ENCODE results near the gene AGBL2.
"Not testable (repeated sequence)": the region's sequence is repeated elsewhere in the genome, so short reads cannot be mapped to it uniquely, and the experiment has no call there.

Gene AGBL2

GRCh38 chr11:47688991-47689390 lies 26.2 kb downstream of the AGBL2 start:
- no peak for DNase-seq

- DNase-seq = no peak
These were observed 27.1 kb downstream of the AGBL2 start for GRCh38 chr11:47688111-47688510.

GRCh38 chr11:47686704-47687103 lies 28.5 kb downstream of the AGBL2 start:
- DNase-seq = not testable (repeated sequence)

DNA sequence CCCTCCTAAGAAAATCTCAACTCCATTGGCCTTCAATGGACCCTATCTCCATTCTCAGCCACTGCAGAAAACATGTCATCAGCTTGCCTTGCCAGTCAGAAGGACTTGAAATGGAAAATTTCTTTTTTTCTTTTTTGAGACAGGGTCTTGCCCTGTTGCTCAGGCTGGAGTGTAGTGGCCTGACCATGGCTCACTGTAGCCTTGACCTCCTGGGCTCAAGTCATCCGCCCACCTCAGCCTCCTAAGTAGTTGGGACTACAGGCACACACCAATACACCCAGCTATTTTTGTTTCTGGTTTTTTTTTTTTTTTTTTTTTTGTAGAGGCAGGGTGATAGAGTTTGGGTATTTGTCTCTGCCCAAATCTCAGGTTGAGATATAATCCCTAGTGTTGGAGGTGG lies 29.0 kb downstream of the AGBL2 start:
- DNase-seq = no peak

- DNase-seq = no peak
These were observed 39.3 kb downstream of the AGBL2 start for GRCh38 chr11:47675851-47676250.

GRCh38 chr11:47672283-47672730 lies 42.9 kb downstream of the AGBL2 start:
- DNase-seq = no peak

GRCh38 chr11:47669856-47670255 lies 45.3 kb downstream of the AGBL2 start:
- no peak for DNase-seq

DNA sequence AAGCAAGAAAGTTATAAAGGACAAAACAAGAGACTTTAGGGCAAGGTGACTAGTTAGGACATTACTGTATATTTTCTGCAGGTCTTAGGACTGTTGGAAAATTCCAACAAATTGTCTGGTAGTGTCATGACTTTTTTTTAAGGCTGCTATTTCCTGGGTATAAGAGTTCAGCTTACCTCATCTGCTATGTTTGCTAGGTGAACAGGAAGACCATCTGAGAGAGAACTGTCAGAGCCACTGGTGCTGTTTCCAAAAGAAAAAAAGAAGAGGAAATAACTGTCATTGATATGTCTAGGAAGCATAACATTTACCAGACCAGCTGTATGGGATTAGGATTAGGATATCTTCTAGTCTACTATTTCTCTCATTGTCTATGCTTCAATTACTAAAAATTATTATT lies 46.5 kb downstream of the AGBL2 start:
- no peak for DNase-seq

DNA sequence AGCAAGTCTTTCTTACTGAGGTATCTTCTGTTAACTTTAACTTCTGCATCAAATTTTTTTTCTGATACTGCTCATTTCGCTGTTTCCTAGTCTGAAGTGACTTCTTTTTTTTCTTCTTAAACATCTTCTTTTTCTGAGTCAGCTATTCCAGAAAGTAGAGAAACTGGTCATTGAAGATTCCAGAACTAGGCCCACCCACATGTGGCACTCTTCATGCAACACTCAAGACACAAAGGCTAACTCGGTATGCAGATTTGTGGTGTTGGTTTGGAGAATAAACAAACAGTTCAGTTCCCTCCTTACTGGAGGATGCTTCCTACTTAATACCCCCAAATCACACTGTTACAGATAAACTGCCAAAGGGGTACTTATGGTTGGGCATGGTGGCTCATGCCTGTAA lies 47.6 kb downstream of the AGBL2 start:
- DNase-seq = no peak

DNA sequence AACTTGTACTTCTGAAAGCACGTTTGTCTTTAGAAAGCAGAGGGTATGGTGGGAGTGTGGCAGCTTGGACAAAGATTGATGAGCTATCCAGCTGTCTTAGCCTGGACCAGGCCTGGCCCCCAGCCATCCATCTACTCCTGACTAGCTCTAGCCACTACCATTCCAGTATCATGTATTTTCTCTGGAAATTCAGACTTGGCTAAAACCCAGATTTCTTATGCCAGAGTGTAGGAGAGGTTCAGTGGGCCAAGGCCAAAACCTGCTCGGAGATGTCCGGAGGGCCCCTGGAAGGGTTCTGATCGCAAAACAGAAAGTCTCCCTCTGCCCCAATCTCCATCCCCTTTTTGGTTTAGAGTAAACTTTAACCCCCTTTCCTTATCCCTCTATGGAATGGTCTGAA lies 48.0 kb downstream of the AGBL2 start:
- DNase-seq = no peak

DNA sequence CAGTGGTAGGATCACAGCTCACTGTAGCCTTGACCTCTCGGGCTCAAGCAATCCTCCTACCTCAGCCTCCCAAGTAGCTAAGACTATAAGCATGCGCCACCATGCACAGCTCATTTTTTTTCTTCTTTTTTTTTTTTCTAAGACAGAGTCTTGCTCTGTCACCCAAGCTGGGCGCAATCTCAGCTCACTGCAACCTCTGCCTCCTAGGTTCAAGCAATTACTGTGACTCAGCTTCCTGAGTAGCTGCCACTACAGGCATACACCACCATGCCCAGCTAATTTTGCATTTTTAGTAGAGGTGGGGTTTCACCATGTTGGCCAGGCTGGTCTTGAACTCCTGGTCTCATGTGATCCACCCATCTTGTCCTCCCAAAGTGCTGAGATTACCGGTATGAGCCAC lies 50.2 kb downstream of the AGBL2 start:
- not testable (repeated sequence) for DNase-seq

DNA sequence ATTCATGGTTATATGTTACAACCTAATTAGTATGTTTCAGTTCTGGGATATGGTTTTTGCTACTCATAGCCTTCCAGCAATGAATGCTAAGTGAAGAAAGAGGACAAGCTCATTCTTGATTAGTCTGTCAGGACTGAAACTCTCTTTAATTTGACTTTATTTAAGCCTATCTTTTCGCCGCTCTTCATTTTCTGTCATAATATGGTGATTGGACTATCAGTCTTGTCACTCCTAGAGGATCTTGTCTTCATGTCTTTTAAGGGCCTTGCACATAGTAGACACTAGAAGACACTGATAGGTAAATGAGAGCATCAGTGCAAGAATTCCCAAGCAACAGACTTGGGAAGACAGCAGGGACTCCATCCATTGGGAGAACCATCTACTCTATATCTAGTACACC lies 53.9 kb downstream of the AGBL2 start:
- DNase-seq = no peak

DNA sequence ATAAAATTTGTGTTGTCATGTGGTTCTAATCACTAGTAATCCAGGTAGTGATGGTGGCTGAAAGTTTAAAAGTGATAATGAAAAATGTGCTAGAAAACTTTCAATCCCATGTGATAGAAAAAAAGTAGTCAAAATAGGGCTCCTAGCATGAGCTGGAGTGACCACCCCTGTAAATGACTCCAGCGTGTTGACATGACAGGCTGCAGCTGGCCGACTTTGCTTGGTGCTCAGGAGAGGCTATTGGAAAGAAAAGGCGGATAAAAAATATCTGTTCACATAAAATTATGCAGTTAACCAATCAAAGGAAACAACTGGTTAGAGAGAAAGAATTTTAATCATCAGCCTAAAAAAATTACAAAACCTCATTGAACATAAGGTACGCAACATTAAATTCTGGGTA lies 55.9 kb downstream of the AGBL2 start:
- DNase-seq = no peak

DNA sequence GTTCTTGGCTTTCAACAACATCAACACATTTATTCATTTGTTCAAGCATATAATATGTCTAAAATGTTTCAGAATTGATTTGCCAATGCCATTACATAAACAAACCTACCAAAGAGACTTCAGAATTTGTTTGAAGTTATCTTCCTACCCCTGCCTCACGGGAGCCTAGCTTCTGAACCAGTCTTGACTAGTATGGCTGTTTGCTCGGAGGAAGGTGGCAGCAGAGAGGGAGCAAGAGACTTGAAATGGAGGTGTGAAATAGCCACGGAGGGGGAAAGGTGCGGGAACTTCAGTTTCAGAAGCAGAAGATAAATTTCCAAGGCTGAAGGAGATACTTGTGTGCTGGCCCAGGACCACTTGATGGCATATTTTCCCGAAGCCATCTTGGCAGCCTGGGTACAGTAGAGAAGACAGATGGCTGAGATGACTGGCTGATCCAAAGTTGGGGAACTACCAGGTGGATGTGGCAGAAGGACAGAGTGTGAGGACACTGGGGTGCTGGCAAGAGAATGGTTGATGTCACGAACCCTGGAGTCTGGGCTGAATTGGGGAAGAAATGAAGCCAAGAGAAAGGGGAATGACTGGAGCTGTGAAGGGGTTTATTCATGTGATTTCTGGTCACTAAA lies 58.8 kb downstream of the AGBL2 start:
- no peak for DNase-seq

DNA sequence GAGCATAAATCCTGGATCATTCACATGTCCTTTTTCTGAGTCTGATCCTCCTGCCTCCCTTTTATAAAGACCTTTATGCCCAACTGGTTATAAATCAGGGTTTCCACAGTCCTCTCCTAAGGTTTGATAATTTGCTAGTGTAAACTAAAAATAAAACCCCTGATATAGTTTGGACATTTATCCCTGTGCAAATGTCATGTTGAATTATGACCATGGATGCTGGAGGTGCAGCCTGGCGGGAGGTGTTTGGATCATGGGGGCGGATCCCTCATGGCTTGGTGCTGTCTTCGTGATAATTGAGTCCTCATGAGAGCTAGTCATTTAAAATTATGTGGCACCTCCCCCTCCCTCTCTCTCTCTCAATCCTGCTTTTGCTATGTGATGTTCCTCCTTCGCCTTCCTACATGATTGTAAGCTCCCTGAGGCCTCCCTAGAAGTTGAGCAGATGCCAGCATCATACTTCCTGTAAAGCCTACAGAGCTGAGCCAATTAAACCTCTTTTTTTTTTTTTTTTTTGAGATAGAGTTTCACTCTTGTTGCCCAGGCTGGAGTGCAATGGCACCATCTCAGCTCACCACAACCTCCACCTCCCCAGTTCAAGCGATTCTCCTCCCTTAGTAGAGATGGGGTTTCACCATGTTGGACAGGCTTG lies 63.2 kb downstream of the AGBL2 start:
- DNase-seq = no peak

GRCh38 chr11:47649276-47649675 lies 65.9 kb downstream of the AGBL2 start:
- DNase-seq = no peak

DNA sequence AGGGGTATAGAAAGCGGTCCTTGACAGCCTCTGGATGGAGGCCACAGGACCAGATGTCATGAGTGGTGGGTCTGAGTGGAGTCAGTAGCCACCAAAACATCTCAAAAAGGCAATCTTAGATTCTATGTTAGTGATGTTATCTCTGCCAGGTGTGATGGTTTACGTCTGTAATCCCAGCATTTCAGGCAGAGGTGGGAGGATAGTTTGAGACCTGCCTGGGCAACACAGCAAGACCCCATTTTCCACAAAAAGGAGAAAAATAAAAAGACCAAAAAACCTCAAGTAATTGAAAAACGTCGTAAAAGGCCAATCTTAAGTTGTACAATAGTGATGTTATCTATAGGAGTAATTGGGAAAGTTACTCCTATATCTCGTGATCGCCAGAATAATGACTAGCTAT lies 69.2 kb downstream of the AGBL2 start:
- DNase-seq = no peak

GRCh38 chr11:47645500-47645899 lies 69.7 kb downstream of the AGBL2 start:
- no peak for DNase-seq

DNA sequence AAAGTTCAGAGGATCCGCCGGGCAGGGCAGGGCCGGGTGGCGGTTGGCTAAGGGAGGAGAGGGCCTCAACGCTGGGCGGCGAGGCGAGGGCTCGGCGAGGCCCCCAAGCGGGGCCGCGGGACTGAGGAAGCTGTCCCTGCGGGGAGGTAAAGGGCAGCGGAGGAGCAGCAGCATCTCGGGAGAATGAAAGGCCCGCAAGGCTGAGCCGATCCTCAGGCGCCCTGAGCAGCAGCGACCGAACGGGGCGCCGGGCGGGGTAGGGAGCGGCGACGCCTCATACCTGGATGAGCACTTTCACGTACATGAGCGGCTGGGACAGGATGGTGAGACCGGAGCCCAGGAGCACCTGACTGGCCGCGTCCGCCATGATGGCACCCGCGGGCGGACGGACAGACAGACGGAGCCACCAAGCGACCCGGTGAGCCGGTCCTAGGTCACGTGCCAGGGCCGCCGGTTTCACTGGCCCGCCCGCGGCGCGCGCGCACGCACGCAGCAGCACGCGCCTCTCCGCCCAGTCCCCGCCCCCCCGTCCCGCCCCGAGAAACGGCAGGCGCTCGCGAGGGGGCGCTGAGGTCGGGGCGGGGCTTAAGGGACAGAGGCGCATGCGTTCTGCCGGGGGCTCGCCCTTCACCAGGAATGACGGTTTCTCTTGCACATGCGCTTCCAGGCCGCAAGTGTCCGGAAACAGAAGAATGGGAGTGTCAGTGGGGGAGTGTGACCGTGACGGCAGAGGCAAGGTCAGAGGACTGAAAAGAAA lies 72.9 kb downstream of the AGBL2 start, which contains the start of gene MTCH2:
TSS of gene MTCH2 (minus strand) at position 461 of the 757 bp plus-strand sequence. CDS start at position 367, 94 bp downstream.
- DNase-seq = peak; percentile 98

DNA sequence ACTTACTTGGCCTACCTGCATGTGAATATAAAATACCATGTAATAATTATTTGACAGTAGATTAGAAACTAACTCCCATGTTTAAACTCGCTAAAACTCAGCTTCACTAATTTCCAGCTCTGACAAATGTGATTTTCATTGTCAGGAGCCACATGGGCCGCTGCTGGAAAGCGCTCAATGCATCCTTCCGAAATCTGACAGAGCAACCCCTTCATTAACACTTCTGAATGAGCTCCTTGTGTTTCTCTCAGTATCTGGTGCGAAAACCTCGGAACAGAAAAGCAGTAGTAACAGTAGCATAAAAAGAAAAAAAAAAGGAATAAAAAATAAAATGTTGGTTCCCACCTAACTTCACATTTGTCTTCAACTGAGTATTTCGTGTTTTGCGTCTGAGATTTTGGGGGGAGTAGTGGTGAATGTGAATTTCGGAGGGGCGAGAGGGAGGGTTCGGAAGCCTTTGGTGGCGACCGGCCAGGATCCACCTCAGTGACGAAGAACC lies 73.5 kb downstream of the AGBL2 start:
- DNase-seq = no peak

GRCh38 chr11:47640506-47640905 lies 74.7 kb downstream of the AGBL2 start:
- not testable (repeated sequence) for DNase-seq

DNA sequence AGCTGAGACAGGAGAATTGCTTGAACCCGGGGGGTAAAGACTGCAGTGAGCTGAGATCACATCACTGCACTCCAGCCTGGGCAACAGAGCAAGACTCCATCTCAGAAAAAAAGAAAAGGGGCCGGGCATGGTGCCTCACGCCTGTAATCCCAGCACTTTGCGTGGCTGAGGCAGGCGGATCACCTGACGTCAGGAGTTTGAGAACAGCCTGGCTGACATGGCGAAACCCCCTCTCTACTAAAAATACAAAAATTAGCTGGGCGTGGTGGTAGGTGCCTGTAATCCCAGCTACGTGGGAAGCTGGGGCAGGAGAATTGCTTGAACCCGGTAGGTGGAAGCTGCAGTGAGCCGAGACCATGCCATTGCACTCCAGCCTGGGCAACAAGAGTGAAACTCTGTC lies 78.8 kb downstream of the AGBL2 start:
- not testable (repeated sequence) for DNase-seq

- DNase-seq = no peak
These were observed 83.7 kb downstream of the AGBL2 start for GRCh38 chr11:47631473-47631872.

GRCh38 chr11:47628026-47628425 lies 87.1 kb downstream of the AGBL2 start:
- no peak for DNase-seq
